ENCODE data around the gene ZDHHC5. TPM values are rescaled to one million over a fixed set of nuclear protein-coding genes. Genes with fewer than 3 reads are reported as not detected.

ZDHHC5 gene
- total RNA-seq, 1 experiment from 2014 or later: 65.2 TPM

- H3K9me3 Mint-ChIP-seq: peaks cover 11 to 18% of the 10 kb centered on the region in 2 experiments
Measured at GRCh38 chr11:57618438-57618837, 49.5 kb upstream of the ZDHHC5 start.

More at GRCh38 chr11:57618438-57618837, 49.5 kb upstream of the ZDHHC5 start:
- H2BK5ac ChIP-seq (ENCODE audit: insufficient read length, low read length): no peak overlapping the region
- no CpG with 5 or more reads among the region's 2 CpGs for WGBS (ENCODE audit: extremely low coverage, insufficient read length, low lambda C conversion rate)
- H3K27me3 Mint-ChIP-seq (ENCODE audit: low read depth): no peaks in the 10 kb centered on the region; the same call in 1 of the 2 replicates
- no peaks in the 10 kb centered on the region for H3K27me3 ChIP-seq (ENCODE audit: insufficient read depth, low read length)
- H4K5ac ChIP-seq (ENCODE audit: insufficient read length, low read depth, low read length): no peak overlapping the region
- no peak overlapping the region for H2BK15ac ChIP-seq (ENCODE audit: low read depth, low read length)
- TF ChIP-seq, protein P1, sequence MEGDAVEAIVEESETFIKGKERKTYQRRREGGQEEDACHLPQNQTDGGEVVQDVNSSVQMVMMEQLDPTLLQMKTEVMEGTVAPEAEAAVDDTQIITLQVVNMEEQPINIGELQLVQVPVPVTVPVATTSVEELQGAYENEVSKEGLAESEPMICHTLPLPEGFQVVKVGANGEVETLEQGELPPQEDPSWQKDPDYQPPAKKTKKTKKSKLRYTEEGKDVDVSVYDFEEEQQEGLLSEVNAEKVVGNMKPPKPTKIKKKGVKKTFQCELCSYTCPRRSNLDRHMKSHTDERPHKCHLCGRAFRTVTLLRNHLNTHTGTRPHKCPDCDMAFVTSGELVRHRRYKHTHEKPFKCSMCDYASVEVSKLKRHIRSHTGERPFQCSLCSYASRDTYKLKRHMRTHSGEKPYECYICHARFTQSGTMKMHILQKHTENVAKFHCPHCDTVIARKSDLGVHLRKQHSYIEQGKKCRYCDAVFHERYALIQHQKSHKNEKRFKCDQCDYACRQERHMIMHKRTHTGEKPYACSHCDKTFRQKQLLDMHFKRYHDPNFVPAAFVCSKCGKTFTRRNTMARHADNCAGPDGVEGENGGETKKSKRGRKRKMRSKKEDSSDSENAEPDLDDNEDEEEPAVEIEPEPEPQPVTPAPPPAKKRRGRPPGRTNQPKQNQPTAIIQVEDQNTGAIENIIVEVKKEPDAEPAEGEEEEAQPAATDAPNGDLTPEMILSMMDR (conservative IDR thresholded peaks at IDR 0.05): no peak
- H4K91ac ChIP-seq (ENCODE audit: insufficient read length, low read depth, low read length): no peak overlapping the region
- no peak overlapping the region for H3K27ac Mint-ChIP-seq
- H3K4ac ChIP-seq (ENCODE audit: low read depth, low read length): no peak overlapping the region
- no peaks in the 10 kb centered on the region for H3K23me2 ChIP-seq (ENCODE audit: insufficient read length, low read depth, low read length, poor library complexity, severe bottlenecking)
- H3K36me3 Mint-ChIP-seq (ENCODE audit: insufficient read depth in 1 of 3, low read depth in 3 of 3): peaks cover 4 to 15% (median 11%) of the 10 kb centered on the region in 3 experiments; a peak in 6 of 7 replicates
- 0 out of 2 replicates have a peak, but pooled peaks cover 3% of the 10 kb centered on the region for H3K4me1 ChIP-seq (ENCODE audit: insufficient read depth, low read length)
- no peak overlapping the region for H3K4me3 Mint-ChIP-seq
- no peak overlapping the region for H2AFZ ChIP-seq (ENCODE audit: low read length)
- H3K23ac ChIP-seq (ENCODE audit: insufficient read length, low read depth, low read length): no peak overlapping the region
- H3K79me2 ChIP-seq (ENCODE audit: insufficient read depth, low read length): no peaks in the 10 kb centered on the region
- no peak overlapping the region for H2BK12ac ChIP-seq (ENCODE audit: insufficient read length, low read depth, low read length)
- DNase-seq: no peak
- H3K79me1 ChIP-seq (ENCODE audit: insufficient read depth, low read depth, low read length, poor library complexity, severe bottlenecking): no peaks in the 10 kb centered on the region
- no peaks in the 10 kb centered on the region for H3K9me3 ChIP-seq (ENCODE audit: control insufficient read depth, low read depth, low read length)
- no peaks in the 10 kb centered on the region for H4K20me1 ChIP-seq (ENCODE audit: control insufficient read depth, insufficient read depth, insufficient read length)
- H3K4me2 ChIP-seq (ENCODE audit: insufficient read depth, insufficient read length, low read length): no peak overlapping the region
- H3K14ac ChIP-seq (ENCODE audit: insufficient read depth, low read length): no peak overlapping the region
- H3T11ph ChIP-seq (ENCODE audit: low read length): no peak overlapping the region
- H3K9ac ChIP-seq (ENCODE audit: extremely low read depth, insufficient read length, low read length): no peak overlapping the region
- no peak overlapping the region for H2BK120ac ChIP-seq (ENCODE audit: low read depth, low read length, poor library complexity, severe bottlenecking)
- no peak overlapping the region for H4K8ac ChIP-seq (replicated peaks; ENCODE audit: insufficient read length, low read depth, low read length)
- H3K4me1 Mint-ChIP-seq: peaks cover 2 to 6% of the 10 kb centered on the region in 2 experiments; a peak in 2 of 4 replicates
- H2AK5ac ChIP-seq (ENCODE audit: insufficient read length, low read length): no peak overlapping the region
- no peak overlapping the region for H3K18ac ChIP-seq (ENCODE audit: insufficient read length, low read depth, low read length)
- no peak overlapping the region for H2BK20ac ChIP-seq (ENCODE audit: low read depth, low read length, poor library complexity, severe bottlenecking)
- no peak overlapping the region for H3K56ac ChIP-seq (ENCODE audit: insufficient read length, low read depth, low read length)
- no peak overlapping the region for H3K27ac ChIP-seq (ENCODE audit: insufficient read length, low read depth, low read length)

All from H9 (cell line).